ENCODE data around the gene PAX9.
"Not testable (repeated sequence)": the region's sequence is repeated elsewhere in the genome, so short reads cannot be mapped to it uniquely, and the experiment has no call there.

Gene PAX9

DNA sequence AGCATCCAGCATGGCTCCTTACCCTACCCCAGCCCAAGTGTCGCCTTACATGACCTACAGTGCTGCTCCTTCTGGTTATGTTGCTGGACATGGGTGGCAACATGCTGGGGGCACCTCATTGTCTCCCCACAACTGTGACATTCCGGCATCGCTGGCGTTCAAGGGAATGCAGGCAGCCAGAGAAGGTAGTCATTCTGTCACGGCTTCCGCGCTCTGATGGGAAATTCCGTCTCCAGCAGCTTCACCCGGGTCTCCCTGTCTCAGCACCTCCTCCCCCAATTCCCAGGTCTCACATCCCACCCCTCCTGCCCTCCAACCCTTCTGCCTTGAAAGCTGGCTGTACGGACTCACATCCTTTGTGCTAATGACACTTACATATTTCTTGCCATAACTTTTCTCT is 14.6 kb downstream of the PAX9 start:
- no peak for DNase-seq

DNA sequence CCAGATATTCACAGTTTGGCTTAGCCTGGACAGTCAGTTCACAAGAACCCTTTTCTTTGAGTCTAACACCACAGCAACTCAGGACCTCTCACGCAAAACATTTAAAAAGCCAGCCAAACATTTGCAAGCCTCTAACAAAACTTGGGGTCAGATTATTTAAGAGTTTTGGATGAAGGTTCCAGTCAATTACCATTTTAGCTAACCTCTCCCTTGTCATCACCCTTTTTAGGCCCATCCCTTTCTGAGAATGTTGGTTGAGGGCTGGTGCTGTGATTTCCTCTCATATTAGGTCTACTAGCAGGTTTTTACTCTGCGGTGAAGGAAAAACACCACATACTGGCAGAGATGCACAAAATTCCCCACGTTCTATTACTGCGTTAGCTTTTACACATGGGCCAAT is 20.7 kb downstream of the PAX9 start:
- no peak for DNase-seq

DNA sequence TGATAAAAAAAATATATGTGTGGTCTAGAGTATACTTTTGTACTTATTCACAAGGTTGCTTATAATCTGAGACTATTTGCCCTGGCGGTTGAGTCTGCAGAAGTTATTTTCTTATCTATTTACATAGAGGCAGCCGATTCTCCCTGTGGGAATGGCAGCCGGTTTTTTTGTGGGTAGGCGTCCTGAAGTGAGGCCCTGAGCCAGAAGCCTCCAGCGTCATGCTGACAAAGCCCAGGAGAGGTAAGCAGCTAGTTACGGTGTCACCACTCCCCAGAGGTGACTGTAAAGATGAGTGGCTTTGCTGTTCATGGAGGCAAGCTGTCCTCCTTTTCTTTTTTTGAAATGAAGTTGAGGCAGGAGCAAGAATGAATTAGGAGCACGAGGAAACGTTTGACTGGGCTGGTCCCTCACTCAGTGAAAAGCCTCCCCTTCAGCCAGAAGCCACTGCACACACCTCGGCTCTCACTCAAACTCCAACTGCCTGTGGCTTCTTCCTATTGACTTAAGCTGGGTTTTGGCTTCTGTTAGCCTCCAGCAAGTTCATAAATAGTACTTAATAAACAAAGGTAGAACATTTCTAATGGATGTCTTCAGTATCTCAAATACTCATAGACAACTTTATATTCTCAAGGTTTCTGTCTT is 21.5 kb downstream of the PAX9 start:
- no peak for DNase-seq

GRCh38 chr14:36684946-36685345 is 23.3 kb downstream of the PAX9 start:
- no peak for DNase-seq

DNA sequence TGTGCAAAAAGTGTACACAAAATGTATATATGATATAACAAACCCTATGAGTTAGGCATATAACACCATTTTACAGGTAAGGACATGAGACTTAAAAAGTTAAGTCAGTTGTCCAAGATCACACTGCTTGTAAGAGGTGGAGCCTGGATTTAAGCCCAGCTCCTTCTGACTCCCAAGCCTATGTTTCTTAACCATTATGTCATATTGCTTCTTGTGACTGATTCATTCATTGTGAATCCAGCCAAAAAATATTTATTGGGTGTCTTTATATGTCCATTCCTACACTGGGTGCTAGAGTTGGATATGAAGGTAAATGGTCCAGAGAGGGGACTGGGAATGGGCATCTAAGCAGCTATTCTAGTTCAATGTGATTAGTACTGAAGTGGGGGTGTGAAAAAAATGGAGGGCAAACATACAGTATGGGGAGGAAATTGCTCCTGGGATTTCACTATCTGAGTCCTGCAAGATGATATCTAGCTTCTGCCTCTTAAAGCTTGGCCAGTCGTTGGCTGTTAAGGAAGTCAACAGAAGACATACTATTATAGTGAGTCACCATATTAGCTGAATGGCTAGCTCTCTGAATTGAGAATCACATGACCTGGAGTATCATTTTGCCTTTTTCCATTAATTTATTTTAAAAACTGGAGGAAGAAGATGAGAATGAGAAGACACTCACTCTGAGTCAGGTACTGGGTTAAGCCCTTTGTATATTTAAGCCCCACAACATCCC is 28.8 kb downstream of the PAX9 start:
- DNase-seq, result no peak

DNA sequence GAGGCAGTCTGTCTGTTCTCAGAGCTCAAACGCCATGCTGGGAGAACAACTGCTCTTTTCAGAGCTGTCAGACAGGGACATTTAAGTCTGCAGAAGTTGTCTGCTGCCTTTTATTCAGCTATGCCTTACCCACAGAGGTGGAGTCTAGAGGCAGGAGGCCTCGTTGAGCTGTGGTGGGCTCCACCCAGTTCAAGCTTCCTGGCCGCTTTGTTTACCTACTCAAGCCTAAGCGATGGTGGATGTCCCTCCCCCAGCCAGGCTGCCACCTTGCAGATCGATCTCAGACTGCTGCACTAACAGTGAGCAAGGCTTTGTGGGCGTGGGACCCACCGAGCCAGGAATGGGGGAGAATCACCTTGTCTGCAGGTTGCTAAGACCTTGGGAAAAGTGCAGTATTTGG is 37.8 kb downstream of the PAX9 start:
- DNase-seq, result not testable (repeated sequence)

- DNase-seq, result no peak
Measured at GRCh38 chr14:36700651-36701050, 39.0 kb downstream of the PAX9 start.

GRCh38 chr14:36701132-36701531 is 39.5 kb downstream of the PAX9 start:
- DNase-seq, result no peak

GRCh38 chr14:36702474-36702873 is 40.8 kb downstream of the PAX9 start:
- no peak for DNase-seq

GRCh38 chr14:36707570-36707969 is 45.9 kb downstream of the PAX9 start:
- DNase-seq, result no peak

- DNase-seq, result no peak
Measured at GRCh38 chr14:36713960-36714703, 52.5 kb downstream of the PAX9 start.

DNA sequence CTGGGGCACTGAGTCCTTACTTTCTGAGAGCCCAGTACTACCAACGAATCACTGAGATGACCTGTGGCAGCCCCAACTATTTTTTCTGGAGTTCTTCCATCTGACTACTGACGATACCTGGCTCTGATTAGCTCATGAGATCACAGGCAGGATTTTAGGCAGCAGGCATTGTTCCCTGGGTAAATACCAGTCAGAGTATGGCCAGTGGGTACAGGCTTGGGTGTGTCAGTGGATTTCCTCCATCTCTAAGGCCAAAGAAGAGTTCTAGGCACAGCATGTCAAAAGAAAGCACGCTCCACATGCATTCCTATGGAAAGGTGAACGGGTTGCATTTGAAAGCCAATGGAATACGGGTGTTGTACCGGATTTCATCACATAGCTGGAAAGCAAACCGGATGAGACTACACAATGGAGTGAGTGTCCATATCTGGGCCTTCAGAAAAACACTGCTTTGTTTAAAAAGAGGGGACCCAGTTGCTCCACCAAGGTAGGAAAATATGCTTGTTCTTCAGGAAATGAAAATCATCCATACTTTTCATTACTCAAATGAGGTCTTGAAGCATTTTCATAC is 55.0 kb downstream of the PAX9 start:
- DNase-seq, result no peak

DNA sequence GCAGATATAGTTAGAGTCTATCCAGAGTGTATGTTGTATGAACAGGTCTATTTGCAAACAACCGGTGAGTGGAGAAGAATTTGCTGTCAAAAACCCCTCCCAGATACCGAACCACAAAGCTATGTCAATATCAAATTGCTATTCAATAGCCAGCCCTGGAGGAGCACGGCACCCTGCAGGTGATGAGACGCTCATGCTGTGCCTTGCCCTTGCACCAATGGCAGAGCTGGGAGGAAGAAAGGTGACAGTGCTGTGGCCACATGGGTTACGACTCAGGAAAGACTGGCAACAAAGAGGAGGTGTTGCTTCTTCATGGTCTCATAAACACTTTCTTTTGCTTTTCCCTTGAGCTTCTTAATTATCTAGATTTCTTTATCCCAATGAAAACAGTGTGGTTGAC is 55.7 kb downstream of the PAX9 start:
- no peak for DNase-seq

DNA sequence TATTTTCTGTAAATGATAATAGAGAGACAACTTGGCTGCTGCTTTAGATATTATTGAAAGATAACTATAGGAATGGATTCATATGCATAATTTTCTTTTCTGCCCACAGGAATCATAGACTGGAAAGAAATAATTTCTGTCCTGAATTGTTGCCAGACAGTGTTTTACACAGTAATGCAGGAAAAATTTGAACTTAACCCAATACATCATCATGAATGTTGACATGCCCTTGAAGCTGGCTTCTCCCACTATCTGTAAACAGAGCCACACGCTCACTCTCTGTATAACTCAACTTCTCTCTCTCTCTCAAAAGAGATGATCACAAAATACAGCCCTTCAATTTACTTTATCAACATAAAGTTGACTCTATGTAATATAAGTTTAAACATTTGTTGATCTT is 56.6 kb downstream of the PAX9 start:
- no peak for DNase-seq

DNA sequence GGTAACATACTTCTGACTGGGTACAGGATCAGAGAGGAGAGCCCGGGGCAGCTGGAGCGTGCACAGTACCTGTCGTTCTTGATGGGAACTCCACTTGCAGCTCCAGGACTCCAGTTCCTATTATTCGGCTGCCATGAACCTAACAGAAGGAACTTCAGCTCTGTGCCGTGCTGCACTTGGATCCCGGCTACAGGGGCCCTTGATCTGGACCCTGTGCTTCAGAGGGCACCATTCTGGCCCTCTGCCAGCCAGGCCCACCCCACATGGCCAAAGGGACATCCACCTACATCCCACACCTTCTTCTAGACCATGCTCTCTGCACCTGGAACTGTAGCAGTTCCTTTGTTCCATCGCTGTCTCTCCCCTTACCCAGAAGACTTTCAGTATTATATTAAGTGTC is 58.2 kb downstream of the PAX9 start:
- DNase-seq, result no peak

DNA sequence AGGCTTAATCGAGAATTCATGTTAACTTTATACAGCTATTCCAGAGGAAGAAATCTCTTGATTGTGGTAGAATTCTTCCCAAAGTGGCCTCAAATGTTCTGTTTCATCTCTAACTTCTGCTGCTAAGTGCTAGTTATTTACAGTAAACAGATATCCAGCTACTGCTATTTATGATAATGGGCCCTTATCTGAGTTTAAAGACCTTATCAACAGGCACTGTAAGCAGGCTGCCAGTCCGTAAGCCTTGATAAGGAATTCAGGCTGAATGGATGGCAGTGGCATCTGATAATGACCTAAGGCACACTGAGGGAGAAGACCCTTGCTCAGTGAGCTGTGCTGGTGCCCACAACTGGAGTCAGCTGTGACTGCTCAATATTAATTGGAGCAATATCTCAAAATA is 59.0 kb downstream of the PAX9 start:
- no peak for DNase-seq

DNA sequence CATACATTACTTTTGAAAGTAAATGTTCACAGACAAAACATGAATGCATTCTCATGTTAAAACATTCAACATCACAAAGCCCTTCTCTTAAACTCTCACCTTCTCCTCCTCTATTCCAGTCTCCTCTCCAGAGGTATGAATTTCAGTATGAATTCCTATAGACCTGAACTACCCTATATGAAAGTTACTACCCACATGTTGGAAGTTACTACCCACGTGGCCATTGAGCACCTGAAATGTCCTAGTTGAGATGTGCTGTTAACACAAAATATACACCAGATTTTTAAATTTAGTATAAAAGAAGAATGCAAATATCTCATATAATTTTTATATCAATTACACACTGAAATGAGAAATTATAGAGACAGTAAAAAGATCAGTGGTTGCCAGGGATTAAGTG is 60.2 kb downstream of the PAX9 start:
- no peak for DNase-seq

GRCh38 chr14:36723530-36723929 is 61.9 kb downstream of the PAX9 start:
- DNase-seq, result no peak

DNA sequence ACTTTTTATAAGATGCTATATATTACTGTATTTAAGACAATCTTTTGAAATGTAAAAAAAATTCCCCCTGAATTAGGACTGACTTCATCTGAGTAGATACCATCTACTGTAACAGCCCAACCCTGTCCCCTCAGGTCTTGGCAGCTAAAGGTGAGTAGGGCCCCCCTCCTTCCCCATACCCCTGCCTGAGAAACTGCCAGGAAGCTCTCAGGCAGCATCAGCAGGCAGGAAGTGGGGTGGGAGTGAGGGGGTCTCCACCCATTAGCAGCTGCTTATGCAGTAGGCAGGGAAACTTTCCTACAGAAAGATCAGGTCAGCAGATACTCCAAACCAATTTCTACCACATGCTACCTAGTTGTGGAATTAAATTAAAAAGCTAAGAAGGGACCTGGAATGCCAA is 62.5 kb downstream of the PAX9 start:
- DNase-seq, result no peak

GRCh38 chr14:36726128-36726527 is 64.5 kb downstream of the PAX9 start:
- DNase-seq, result no peak

Measured in activated naive CD4-positive, alpha-beta T cell (primary cell).